ENCODE data around the gene MACROD1. TPM values are rescaled to one million over a fixed set of nuclear protein-coding genes. Genes with fewer than 3 reads are reported as not detected.
A peak's percentile ranks its signal among the peaks of the same experiment; 100 is the strongest.

MACROD1 gene
- total and polyA plus RNA-seq, 9 of the 15 experiments (the other 6 are each of a cell fraction or from before 2014, with no cell fraction given) = 1.1 to 60.0 (median 26.4) TPM

DNA sequence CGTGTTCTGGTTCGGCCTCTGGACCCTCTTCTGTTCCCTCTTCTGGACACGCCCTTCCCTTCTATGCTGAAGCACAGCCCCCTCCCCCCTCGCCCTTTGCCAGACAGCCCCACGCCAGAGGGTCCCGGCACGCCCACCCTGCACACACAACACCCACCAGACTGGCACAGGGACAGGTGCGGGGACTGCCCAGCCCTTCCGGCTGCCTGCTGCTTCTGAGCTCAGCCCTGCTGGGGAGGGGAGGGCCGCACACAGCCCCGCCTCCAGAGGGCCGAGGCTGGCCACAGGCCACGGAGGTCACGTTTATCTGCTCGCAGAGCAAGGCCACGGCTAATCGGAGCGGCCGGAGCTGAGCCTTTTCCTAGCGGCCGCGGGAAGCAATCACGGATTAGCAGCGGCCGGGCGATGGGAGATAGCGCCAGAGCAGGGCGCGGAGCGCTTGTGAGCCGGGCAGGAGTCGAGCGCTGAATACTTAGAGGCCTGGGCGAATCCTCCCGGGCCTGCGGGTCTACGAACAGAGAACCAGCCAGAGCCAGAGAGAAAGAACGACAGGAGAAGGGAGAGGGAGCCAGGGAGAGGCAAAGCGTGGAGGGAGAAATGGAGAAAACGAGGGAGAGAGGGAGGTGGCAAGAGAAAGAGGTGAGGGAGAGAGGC is 158.2 kb downstream of the MACROD1 start (continued):
- TF ChIP-seq ZNF764 (CRISPR knock-in tag; IDR thresholded peaks at IDR 0.05; ENCODE audit: low read depth) = no peak
- TF ChIP-seq, protein P1, sequence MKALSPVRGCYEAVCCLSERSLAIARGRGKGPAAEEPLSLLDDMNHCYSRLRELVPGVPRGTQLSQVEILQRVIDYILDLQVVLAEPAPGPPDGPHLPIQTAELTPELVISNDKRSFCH (CRISPR knock-in tag; IDR thresholded peaks at IDR 0.05) = no peak
- TF ChIP-seq, protein P1 (tag; IDR thresholded peaks at IDR 0.05) = peak; percentile 88; the same call in 1 of the 2 replicates
- no peak for TF ChIP-seq SPI1 (IDR thresholded peaks at IDR 0.05; ENCODE audit: borderline replicate concordance, low read depth, low read length)
- TF ChIP-seq, protein P2, sequence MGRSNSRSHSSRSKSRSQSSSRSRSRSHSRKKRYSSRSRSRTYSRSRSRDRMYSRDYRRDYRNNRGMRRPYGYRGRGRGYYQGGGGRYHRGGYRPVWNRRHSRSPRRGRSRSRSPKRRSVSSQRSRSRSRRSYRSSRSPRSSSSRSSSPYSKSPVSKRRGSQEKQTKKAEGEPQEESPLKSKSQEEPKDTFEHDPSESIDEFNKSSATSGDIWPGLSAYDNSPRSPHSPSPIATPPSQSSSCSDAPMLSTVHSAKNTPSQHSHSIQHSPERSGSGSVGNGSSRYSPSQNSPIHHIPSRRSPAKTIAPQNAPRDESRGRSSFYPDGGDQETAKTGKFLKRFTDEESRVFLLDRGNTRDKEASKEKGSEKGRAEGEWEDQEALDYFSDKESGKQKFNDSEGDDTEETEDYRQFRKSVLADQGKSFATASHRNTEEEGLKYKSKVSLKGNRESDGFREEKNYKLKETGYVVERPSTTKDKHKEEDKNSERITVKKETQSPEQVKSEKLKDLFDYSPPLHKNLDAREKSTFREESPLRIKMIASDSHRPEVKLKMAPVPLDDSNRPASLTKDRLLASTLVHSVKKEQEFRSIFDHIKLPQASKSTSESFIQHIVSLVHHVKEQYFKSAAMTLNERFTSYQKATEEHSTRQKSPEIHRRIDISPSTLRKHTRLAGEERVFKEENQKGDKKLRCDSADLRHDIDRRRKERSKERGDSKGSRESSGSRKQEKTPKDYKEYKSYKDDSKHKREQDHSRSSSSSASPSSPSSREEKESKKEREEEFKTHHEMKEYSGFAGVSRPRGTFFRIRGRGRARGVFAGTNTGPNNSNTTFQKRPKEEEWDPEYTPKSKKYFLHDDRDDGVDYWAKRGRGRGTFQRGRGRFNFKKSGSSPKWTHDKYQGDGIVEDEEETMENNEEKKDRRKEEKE (IDR thresholded peaks at IDR 0.05; ENCODE audit: borderline replicate concordance in 1 of 2, control insufficient read depth in 1 of 2, low read depth in 2 of 2, low read length in 1 of 2) = peak in 1 of 2 experiments; percentile 71; a peak in 1 of 4 replicates
- TF ChIP-seq HDAC6 (IDR thresholded peaks at IDR 0.05; ENCODE audit: low read depth, low read length) = no peak
- TF ChIP-seq NR2C2 (CRISPR knock-in tag; IDR thresholded peaks at IDR 0.05) = 0 out of 2 replicates have a peak, but pooled peaks have one; percentile 9
- TF ChIP-seq NR2C2 (tag; IDR thresholded peaks at IDR 0.05) = 0 out of 2 replicates have a peak, but pooled peaks have one; percentile 13
- TF ChIP-seq PRPF4 (IDR thresholded peaks at IDR 0.05; ENCODE audit: insufficient read depth, low read depth, low read length, poor library complexity, severe bottlenecking) = no peak
- TF ChIP-seq MAFF (IDR thresholded peaks at IDR 0.05; ENCODE audit: low read length) = no peak
- no peak for TF ChIP-seq SRSF1 (IDR thresholded peaks at IDR 0.05; ENCODE audit: low read depth, low read length)
- TF ChIP-seq ZNF121 (CRISPR knock-in tag; conservative IDR thresholded peaks at IDR 0.05) = no peak
- TF ChIP-seq, protein P3, sequence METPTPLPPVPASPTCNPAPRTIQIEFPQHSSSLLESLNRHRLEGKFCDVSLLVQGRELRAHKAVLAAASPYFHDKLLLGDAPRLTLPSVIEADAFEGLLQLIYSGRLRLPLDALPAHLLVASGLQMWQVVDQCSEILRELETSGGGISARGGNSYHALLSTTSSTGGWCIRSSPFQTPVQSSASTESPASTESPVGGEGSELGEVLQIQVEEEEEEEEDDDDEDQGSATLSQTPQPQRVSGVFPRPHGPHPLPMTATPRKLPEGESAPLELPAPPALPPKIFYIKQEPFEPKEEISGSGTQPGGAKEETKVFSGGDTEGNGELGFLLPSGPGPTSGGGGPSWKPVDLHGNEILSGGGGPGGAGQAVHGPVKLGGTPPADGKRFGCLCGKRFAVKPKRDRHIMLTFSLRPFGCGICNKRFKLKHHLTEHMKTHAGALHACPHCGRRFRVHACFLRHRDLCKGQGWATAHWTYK (CRISPR knock-in tag; IDR thresholded peaks at IDR 0.05) = peak; percentile 100
- TF ChIP-seq GTF2E2 (tag; IDR thresholded peaks at IDR 0.05) = no peak
- no peak for TF ChIP-seq ZNF232 (CRISPR knock-in tag; IDR thresholded peaks at IDR 0.05)
- TF ChIP-seq, protein P4, sequence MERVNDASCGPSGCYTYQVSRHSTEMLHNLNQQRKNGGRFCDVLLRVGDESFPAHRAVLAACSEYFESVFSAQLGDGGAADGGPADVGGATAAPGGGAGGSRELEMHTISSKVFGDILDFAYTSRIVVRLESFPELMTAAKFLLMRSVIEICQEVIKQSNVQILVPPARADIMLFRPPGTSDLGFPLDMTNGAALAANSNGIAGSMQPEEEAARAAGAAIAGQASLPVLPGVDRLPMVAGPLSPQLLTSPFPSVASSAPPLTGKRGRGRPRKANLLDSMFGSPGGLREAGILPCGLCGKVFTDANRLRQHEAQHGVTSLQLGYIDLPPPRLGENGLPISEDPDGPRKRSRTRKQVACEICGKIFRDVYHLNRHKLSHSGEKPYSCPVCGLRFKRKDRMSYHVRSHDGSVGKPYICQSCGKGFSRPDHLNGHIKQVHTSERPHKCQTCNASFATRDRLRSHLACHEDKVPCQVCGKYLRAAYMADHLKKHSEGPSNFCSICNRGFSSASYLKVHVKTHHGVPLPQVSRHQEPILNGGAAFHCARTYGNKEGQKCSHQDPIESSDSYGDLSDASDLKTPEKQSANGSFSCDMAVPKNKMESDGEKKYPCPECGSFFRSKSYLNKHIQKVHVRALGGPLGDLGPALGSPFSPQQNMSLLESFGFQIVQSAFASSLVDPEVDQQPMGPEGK (CRISPR knock-in tag; IDR thresholded peaks at IDR 0.05; ENCODE audit: borderline replicate concordance) = no peak
- 0 out of 2 replicates have a peak, but pooled peaks have one; percentile 37 for TF ChIP-seq XRCC5 (IDR thresholded peaks at IDR 0.05; ENCODE audit: low read depth, low read length)
- no peak for TF ChIP-seq ZNF780A (CRISPR knock-in tag; IDR thresholded peaks at IDR 0.05)
- TF ChIP-seq ETV1 (tag; conservative IDR thresholded peaks at IDR 0.05; ENCODE audit: low read depth) = peak; percentile 79
- TF ChIP-seq MTF1 (CRISPR knock-in tag; IDR thresholded peaks at IDR 0.05; ENCODE audit: borderline replicate concordance) = no peak
